GM18868 (cell line): ENCODE results near the gene SPEF1.
"Not testable (repeated sequence)": the region's sequence is repeated elsewhere in the genome, so short reads cannot be mapped to it uniquely, and the experiment has no call there.

Experiments
- ATAC-seq: cut with Tn5 transposase; IDR thresholded peaks from one replicate; pipeline ENCODE4 v1.9.1; 2021; ENCODE audit warnings: mild to moderate bottlenecking, moderate library complexity; ENCODE audit not compliant: unreplicated experiment

Gene SPEF1

GRCh38 chr20:3811467-3812258 is 30.4 kb upstream of the SPEF1 start:
- ATAC-seq: peak; percentile 85

- ATAC-seq: no peak
Measured at GRCh38 chr20:3808544-3808943, 27.3 kb upstream of the SPEF1 start.

DNA sequence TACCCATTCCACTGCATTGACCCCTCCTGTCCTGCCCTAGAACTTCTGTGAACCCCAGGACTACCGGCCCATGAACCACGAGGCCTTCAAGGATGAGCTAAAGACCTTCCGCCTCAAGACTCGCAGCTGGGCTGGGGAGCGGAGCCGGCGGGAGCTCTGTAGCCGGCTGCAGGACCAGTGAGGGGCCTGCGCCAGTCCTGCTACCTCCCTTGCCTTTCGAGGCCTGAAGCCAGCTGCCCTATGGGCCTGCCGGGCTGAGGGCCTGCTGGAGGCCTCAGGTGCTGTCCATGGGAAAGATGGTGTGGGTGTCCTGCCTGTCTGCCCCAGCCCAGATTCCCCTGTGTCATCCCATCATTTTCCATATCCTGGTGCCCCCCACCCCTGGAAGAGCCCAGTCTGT is 23.5 kb upstream of the SPEF1 start:
- ATAC-seq: no peak

GRCh38 chr20:3804254-3804751 is 23.1 kb upstream of the SPEF1 start:
- ATAC-seq: no peak

DNA sequence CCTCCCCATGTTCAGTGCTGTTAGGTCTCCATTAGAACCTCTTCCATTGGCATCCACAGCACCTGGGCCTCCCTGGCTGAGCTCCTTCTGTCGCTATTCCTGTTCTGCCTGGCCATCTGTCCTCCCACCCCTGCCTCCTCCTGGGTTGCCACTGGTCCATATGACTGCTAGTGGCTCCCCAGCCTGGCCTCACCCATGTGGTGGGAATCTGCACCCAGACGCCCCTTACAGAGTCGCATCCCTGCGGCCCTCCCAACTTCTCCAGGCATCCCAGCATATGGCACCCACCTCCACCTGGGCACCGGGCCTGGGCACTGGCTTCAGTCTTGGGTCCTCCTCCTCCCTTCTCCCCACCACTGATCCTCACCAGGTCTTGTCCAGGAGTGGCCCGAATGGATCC is 22.6 kb upstream of the SPEF1 start:
- no peak for ATAC-seq

GRCh38 chr20:3803289-3803688 is 22.0 kb upstream of the SPEF1 start:
- ATAC-seq: no peak

- no peak for ATAC-seq
Measured at GRCh38 chr20:3802524-3803239, 21.4 kb upstream of the SPEF1 start.

- no peak for ATAC-seq
Measured at GRCh38 chr20:3801846-3802245, 20.6 kb upstream of the SPEF1 start.

DNA sequence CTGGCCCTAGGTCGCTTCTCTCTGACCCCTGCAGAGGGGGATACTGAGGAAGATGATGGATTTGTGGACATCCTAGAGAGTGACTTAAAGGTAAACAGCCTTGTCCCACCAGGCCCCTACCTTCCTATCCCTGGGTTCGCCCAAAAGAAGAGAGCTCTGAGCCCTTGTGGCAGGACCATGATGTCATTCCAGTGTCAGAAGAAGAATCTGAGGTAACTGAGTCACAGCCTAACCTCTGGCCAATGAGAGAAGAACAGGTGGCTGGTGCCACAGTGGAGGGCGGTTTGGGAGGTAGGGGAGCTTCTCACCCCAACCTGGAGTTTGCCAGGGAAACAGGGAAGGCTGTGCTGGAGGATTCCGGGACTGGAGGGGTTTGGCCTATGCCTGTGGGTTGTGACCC is 20.1 kb upstream of the SPEF1 start:
- ATAC-seq: no peak

- ATAC-seq: no peak
Measured at GRCh38 chr20:3800878-3801260, 19.6 kb upstream of the SPEF1 start.

GRCh38 chr20:3800256-3800877 is 19.1 kb upstream of the SPEF1 start:
- no peak for ATAC-seq

GRCh38 chr20:3798908-3799248 is 17.6 kb upstream of the SPEF1 start:
- no peak for ATAC-seq

DNA sequence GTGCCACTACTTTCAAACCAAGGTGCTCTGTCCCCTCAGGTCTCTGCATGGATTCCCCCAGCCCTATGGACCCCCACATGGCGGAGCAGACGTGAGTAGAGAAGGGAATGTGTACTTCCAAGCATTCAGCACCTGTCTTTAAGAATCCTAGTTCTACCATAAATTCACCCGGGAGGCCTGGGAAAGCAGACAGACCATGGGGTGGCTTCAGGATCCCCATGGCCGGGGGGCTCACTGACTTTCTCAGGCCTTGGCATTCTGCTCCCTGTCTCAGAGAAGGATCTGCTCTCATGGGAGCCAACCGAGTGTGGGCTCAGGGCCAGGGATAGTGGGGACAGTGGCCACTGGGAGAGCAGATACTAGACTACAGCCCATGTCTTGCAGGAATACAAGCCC is 17.1 kb upstream of the SPEF1 start:
- ATAC-seq: no peak

- no peak for ATAC-seq
Measured at GRCh38 chr20:3797592-3798372, 16.5 kb upstream of the SPEF1 start.

GRCh38 chr20:3797226-3797545 is 15.9 kb upstream of the SPEF1 start:
- no peak for ATAC-seq

- ATAC-seq: no peak
Measured at GRCh38 chr20:3796477-3797225, 15.4 kb upstream of the SPEF1 start.

DNA sequence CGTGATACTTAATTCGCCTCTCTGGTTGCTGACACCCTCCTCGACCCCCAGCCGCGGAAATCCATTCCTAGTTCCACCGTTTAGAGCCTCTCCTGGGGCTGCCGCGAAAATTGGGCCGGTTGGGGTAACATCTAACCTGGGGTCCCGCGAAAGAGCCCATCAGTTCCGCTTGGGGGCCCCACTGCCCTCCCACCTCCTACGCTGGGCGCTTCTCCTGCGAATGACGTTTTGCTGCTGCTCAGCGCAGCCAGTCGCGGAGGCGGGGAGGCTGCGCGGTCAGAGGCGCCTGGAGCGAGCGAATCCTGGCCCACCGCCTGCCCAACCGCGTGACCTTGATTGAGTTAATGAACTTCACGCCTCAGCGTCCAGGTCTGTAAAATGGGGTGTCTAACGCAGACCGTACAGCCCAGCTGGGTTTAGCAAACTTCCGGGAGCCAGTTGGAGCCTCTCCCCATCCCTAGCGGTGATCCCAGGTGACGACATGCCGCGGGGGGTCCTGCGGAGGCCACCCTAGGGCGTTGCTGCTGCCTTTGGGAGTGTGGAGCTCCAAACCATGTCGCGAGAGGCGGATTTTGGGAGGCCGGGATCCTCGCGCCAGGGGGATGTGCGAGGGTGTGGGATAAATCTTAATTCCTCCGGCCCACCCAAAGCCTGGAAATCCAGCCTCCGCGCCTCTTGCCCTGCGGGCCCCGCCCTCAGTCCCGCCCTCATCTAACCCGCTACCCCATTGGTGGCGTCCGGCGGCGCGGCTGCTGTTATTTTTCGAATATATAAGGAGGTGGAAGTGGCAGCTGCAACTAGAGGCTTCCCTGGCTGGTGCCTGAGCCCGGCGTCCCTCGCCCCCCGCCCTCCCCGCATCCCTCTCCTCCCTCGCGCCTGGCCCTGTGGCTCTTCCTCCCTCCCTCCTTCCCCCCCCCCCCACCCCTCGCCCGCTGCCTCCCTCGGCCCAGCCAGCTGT is 14.5 kb upstream of the SPEF1 start, which contains the start of gene CDC25B:
Gene CDC25B (plus strand): TSS at position 800 of the 958 bp plus-strand sequence. CDS start 222 bp downstream, outside the sequence.
- ATAC-seq: peak; percentile 74

DNA sequence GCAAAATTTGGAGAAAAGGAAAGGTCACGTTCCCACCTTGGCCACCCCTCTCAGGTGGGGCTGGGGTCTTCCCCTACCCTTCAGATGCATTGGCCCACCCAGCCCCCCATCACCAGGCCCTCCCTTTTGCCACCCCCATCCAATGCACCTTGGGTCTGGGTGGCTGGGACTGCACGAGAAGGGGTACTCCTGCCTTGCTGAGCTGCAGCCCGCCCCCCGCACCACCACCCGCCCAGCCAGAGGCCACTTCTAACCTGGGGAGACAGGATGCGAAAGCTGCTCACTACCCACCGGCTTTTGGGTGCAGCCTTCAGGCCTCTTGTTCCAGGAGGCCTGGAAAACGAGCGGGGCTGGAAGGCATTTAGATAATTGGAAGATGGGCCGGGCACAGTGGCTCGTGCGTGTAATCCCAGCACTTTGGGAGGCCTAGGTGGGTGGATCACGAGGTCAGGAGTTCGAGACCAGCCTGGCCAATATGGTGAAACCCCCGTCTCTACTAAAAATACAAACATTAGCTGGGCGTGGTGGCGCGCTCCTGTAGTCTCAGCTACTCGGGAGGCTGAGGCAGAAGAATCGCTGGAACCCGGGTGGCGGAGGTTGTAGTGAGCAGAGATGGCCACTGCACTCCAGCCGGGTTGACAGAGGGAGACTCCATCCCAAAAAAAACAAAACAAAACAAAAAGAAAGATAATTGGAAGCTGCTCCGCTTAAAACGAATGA is 13.6 kb upstream of the SPEF1 start:
- ATAC-seq: no peak

GRCh38 chr20:3794168-3794567 is 12.9 kb upstream of the SPEF1 start:
- not testable (repeated sequence) for ATAC-seq
